HUES6 (cell line): Measurements from ENCODE around the gene PSD.
A peak's percentile ranks its signal among the peaks of the same experiment; 100 is the strongest.
"Not testable (repeated sequence)": the region's sequence is repeated elsewhere in the genome, so short reads cannot be mapped to it uniquely, and the experiment has no call there.

Source experiments
- H3K27ac ChIP-seq: 2 replicates; pipeline ENCODE4 v1.7.0; 2013; ENCODE audit warnings: low read depth, mild to moderate bottlenecking, low read length, inconsistent platforms
- H3K27me3 ChIP-seq: 2 replicates; pipeline ENCODE4 v1.6.1; 2013; ENCODE audit warnings: low read length; ENCODE audit not compliant: control insufficient read depth, insufficient read depth
- H3K36me3 ChIP-seq: 2 replicates; pipeline ENCODE4 v1.6.1; 2013; ENCODE audit warnings: low read length; ENCODE audit not compliant: control insufficient read depth, insufficient read depth
- H3K4me1 ChIP-seq: 2 replicates; pipeline ENCODE4 v1.6.1; 2013; ENCODE audit warnings: low read length; ENCODE audit not compliant: control insufficient read depth, insufficient read depth
- H3K4me3 ChIP-seq: 2 replicates; pipeline ENCODE4 v1.5.1; 2013; ENCODE audit warnings: low read depth, low read length
- H3K9ac ChIP-seq: one replicate; pipeline ENCODE4 v1.6.1; 2013; ENCODE audit warnings: mild to moderate bottlenecking, low read length
- H3K9me3 ChIP-seq: 2 replicates; pipeline ENCODE4 v1.6.1; 2013; ENCODE audit warnings: low read depth, low read length; ENCODE audit not compliant: control insufficient read depth, insufficient read depth

PSD gene

DNA sequence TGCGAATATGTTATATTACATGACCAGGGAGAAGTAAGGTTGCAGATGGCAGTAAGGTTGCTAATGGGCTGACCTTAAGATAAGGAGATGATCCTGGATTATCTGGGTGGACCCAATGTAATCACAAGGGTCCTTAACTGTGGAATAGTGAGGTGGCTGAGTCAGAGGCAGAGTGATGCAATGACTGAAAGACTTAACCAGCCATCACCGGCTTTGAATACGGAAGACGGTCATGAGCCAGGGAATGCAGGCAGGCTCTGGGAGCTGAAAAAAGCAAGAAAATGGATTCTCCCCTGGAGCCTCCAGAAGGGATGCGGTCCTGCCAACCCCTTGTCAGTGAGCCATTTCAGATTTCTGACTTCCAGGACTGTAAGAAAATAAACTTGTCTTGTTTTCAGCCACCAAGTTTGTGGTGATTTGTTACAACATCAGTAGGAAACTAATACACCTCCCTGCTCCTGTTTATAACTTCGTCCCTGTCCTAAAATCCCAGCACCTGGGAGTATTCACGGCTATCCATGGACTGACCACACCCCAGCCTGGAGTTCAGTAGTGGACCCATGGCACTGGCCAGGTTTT lies 37.4 kb upstream of the PSD start:
- peaks cover 51% of the 10 kb centered on the region for H3K4me1 ChIP-seq
- peak overlapping the region; percentile 47 for H3K27ac ChIP-seq
- no peak overlapping the region for H3K4me3 ChIP-seq
- H3K9ac ChIP-seq = peak overlapping the region; percentile 72
- peaks cover 4% of the 10 kb centered on the region; the same call in 1 of the 2 replicates for H3K27me3 ChIP-seq
- no peaks in the 10 kb centered on the region for H3K9me3 ChIP-seq
- H3K36me3 ChIP-seq = peaks cover 15% of the 10 kb centered on the region

GRCh38 chr10:102454662-102455487 lies 36.3 kb upstream of the PSD start:
- peaks cover 46% of the 10 kb centered on the region for H3K4me1 ChIP-seq
- not testable (repeated sequence) for H3K27me3 ChIP-seq, H3K9me3 ChIP-seq
- H3K36me3 ChIP-seq = peaks cover 15% of the 10 kb centered on the region
- H3K4me3 ChIP-seq = peak overlapping the region; percentile 34
- H3K9ac ChIP-seq = peak overlapping the region; percentile 79
- H3K27ac ChIP-seq = peak overlapping the region; percentile 58

GRCh38 chr10:102453502-102453901 lies 34.9 kb upstream of the PSD start:
- Histone ChIP-seq H3K4me1 (peaks cover 52% of the 10 kb centered on the region), H3K27me3 (peaks cover 6% of the 10 kb centered on the region; the same call in 1 of the 2 replicates), H3K9ac (peak overlapping the region; percentile 79), H3K36me3 (peaks cover 15% of the 10 kb centered on the region), H3K4me3 (no peak overlapping the region), H3K9me3 (no peaks in the 10 kb centered on the region), H3K27ac (no peak overlapping the region)

DNA sequence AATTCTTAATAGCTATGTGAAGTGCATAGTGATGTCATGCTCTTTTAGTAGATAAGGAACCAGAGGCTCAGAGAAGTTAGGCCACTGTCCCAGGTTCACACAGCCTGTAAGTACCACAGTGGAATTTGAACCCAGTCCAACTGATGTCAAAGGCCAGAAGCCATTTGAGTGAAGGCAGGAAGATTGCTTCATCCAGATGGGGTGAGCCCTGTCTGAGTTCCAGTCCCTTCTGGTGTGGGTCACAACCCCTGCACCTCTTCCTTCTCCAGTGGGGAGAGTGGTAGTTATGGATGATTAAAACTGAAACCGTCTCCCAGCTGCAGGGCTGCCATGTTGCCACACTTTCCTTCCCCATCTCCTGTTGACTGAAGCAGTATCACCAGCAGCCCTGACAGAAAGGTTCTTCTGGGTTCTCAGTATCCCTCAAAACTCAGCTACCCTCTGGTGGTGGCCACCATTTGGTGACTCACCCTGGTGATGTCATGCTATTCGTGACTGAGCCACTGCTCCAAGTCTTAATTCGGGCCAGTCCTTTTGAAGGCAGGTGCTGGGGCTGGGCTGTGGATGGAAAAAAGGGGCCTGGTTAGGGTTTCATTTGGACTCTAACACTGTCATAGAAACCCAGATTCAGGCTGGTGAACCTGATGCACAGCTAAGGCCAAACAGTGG lies 34.2 kb upstream of the PSD start:
- Histone ChIP-seq H3K9me3 (no peaks in the 10 kb centered on the region), H3K36me3 (peaks cover 15% of the 10 kb centered on the region), H3K27me3 (peaks cover 6% of the 10 kb centered on the region; the same call in 1 of the 2 replicates), H3K27ac (no peak overlapping the region), H3K4me3 (no peak overlapping the region), H3K9ac (no peak overlapping the region), H3K4me1 (peaks cover 52% of the 10 kb centered on the region)

- H3K4me1 ChIP-seq = peaks cover 48% of the 10 kb centered on the region
- peak within 1 kb of the TSS; percentile 81 for H3K9ac ChIP-seq
- H3K36me3 ChIP-seq = peaks cover 12% of the 10 kb centered on the region
- H3K9me3 ChIP-seq = no peaks in the 10 kb centered on the region
- H3K4me3 ChIP-seq = peak within 1 kb of the TSS; percentile 93
- no peak within 1 kb of the TSS; the same call in 1 of the 2 replicates for H3K27ac ChIP-seq
- peaks cover 6% of the 10 kb centered on the region; the same call in 1 of the 2 replicates for H3K27me3 ChIP-seq
These were observed 32.8 kb upstream of the PSD start, which contains the start of gene C10orf95 for GRCh38 chr10:102451105-102451969. C10orf95 (minus strand) TSS chr10:102451543; CDS start chr10:102451093, 450 bp downstream.

- H3K27me3 ChIP-seq = peaks cover 6% of the 10 kb centered on the region; the same call in 1 of the 2 replicates
- peaks cover 8% of the 10 kb centered on the region for H3K36me3 ChIP-seq
- H3K4me1 ChIP-seq = peaks cover 40% of the 10 kb centered on the region
- no peaks in the 10 kb centered on the region for H3K9me3 ChIP-seq
- H3K27ac ChIP-seq = peak overlapping the region; percentile 71
- H3K9ac ChIP-seq = peak overlapping the region; percentile 81
- peak overlapping the region; percentile 93 for H3K4me3 ChIP-seq
These were observed 32.0 kb upstream of the PSD start for GRCh38 chr10:102450374-102451104.

DNA sequence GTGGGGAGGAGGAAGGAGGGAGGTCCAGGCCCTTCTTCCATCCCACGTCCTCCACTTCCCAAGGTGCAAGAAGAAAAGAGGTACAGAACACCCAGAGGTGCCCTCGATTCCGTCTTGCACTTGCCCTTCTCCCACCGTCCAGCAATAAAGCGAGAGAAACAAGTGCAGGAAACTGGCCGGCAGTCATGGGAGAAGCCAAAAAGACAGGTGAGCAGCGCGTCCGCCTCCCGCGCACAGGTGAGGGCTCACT lies 31.5 kb upstream of the PSD start:
- Histone ChIP-seq H3K27me3 (peaks cover 6% of the 10 kb centered on the region; the same call in 1 of the 2 replicates), H3K9ac (peak overlapping the region; percentile 81), H3K27ac (peak overlapping the region; percentile 71), H3K9me3 (no peaks in the 10 kb centered on the region), H3K4me1 (peaks cover 35% of the 10 kb centered on the region), H3K4me3 (peak overlapping the region; percentile 93), H3K36me3 (peaks cover 5% of the 10 kb centered on the region)

GRCh38 chr10:102449321-102450123 lies 30.9 kb upstream of the PSD start:
- Histone ChIP-seq H3K4me1 (peaks cover 32% of the 10 kb centered on the region), H3K4me3 (peak overlapping the region; percentile 93), H3K9me3 (no peaks in the 10 kb centered on the region), H3K27ac (peak overlapping the region; percentile 71), H3K27me3 (peaks cover 6% of the 10 kb centered on the region; the same call in 1 of the 2 replicates), H3K36me3 (peaks cover 5% of the 10 kb centered on the region), H3K9ac (peak overlapping the region; percentile 81)

DNA sequence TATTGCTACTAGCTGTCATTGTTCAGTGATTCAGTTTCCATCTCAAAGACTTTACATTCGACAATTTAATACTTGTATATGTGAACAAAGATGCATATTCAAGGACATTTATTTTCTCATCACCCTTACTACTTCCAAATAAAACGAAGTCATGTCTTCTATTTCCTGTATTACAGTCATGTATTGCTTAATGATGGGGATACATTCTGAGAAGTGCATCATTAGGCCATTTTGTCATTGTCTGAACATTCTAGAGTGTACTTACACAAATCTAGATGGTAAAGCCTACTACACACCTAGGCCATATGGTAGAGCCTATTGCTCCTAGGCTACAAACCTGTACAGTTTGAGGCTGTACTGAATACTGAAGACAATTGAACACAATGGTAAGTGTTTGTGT lies 26.3 kb upstream of the PSD start:
- no peak overlapping the region for H3K4me3 ChIP-seq
- peaks cover 5% of the 10 kb centered on the region for H3K4me1 ChIP-seq
- H3K27ac ChIP-seq = no peak overlapping the region
- H3K27me3 ChIP-seq = peaks cover 2% of the 10 kb centered on the region; the same call in 1 of the 2 replicates
- no peaks in the 10 kb centered on the region for H3K9me3 ChIP-seq
- H3K9ac ChIP-seq = no peak overlapping the region
- no peaks in the 10 kb centered on the region for H3K36me3 ChIP-seq
